A549 treated with GW870086 at 1 μM for 4 hours (cell line): Measurements from ENCODE around the gene ZNF722. TPM values are rescaled to one million over a fixed set of nuclear protein-coding genes. Genes with fewer than 3 reads are reported as not detected.

Experiments used
- total RNA-seq: library from RNA; stranded (reverse); fragments of 200-300 nt; extraction: Qiagen RNA extraction; gene quantifications from 5 replicates; pipeline ENCODE4 v1.2.3, GENCODE V29; 2022; ENCODE audit warnings: low read depth

The ZNF722 gene
- not detected in 5 replicates for total RNA-seq

GRCh38 chr7:63998549-63998948 lies at the start of gene ZNF722:
ZNF722 (plus strand) TSS chr7:63998849; CDS start chr7:63998962, 113 bp downstream.

GRCh38 chr7:64045301-64046040 lies 46.8 kb downstream of the ZNF722 start, which contains the start of gene ZNF727:
ZNF727 (plus strand) TSS chr7:64045434; CDS start chr7:64045622, 188 bp downstream.

Other genes with a start within 250 kb of the ZNF722 start
- gene ZNF727, start 46.6 kb downstream of the ZNF722 start, total RNA-seq = not detected in 5 replicates
- gene ZNF735, start 208.4 kb downstream of the ZNF722 start, total RNA-seq = not detected in 5 replicates
- not detected in 5 replicates for gene ZNF679, start 229.6 kb downstream of the ZNF722 start, total RNA-seq